GM18873 (cell line): ENCODE measurements around the gene CDK14.

Experiments used
- ATAC-seq: cut with Tn5 transposase; IDR thresholded peaks from one replicate; pipeline ENCODE4 v1.9.1; 2021; ENCODE audit warnings: mild to moderate bottlenecking, moderate library complexity, moderate number of reproducible peaks; ENCODE audit not compliant: unreplicated experiment, low FRiP score

Gene CDK14

DNA sequence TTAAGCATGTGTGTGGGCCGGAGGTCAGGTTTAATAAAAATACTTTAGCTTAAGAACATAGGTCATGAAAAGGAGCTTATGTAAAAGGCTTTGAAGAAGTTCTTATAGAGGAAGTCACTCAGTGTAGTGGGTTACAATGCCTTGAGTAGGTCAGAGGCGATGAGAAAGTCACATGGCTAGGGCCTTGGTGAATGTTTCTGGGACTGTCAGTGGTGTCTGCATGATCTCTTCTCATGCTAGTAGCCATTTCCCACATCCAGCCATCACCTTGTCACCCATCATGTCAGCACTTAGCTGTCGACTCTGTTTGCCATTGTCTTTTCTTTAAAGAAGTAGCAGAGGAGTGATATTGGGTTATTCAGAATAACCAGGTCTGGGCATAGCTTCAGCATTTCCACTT, 236.6 kb downstream of the CDK14 start:
- no peak for ATAC-seq

DNA sequence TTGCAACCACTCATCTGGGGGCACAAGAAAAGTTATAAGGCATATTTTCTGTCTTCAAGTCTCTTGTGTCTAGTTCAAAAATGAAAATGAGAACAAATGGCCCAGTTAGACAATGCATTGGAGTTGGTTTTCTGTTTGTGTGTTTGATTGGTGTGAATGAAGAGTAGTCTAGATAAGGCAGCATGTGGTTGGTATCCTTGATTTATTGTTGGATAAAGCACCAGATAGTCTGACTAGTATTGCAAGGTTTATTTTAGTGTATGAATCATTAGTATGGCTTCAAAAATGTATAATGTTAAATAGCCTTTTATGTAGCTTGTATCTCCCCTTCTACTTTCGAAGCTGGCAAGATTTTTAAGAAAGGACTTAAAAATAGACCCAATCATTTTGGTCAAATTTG, 237.3 kb downstream of the CDK14 start:
- ATAC-seq, result no peak

DNA sequence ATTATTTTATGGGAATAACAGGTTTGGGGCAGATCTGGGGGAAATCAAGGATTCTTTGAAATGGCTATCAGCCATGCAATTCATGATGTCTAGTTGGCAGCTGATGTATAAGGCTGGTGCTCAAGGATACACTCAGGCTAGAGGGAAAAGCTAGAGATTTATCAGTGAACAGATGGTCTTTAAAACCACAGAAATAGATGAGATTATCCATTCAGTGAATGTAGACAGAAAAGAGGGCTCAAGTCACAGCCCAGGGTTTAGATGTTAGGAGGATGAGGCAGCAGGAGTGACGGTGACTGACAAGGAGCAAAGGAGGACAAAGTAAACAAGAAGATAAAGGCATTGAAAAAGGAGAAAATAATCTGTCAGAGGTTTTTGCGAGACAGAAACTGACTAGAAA, 238.7 kb downstream of the CDK14 start:
- ATAC-seq, result no peak

DNA sequence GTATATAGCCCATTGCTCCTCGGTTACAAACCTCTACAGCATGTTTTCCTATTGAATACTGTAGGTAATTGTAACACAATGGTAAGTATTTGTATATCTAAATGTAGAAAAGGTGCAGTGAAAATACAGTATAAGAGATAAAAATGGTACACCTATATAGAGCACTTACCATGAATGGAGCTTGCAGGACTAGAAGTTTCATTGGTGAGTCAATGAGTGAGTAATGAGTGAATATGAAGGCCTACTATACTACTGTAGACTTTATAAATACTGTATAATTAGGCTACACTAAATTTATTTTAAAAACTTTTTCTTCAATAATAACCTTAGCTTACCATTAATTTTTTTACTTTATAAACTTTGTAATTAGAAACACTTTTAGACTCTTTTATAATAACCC, 239.7 kb downstream of the CDK14 start:
- ATAC-seq, result no peak

DNA sequence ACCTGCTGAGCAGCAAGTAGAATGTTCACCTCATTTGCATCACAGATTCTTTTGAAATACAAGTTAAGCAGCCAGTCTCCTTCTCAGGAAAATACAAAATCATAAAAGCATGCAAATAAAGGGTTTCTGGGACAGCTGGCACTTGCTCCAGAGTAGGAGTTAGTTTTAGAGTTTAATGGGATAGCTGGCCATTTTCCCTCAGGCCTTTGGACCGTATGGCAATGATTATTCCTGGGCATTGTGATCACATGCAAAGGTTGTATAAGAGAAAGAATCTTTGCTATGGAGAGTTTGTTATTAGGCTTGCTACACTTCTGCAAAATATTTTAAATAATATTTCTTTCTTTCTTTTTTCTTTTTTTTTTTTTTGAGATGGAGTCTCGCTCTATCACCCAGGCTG, 240.8 kb downstream of the CDK14 start:
- no peak for ATAC-seq

DNA sequence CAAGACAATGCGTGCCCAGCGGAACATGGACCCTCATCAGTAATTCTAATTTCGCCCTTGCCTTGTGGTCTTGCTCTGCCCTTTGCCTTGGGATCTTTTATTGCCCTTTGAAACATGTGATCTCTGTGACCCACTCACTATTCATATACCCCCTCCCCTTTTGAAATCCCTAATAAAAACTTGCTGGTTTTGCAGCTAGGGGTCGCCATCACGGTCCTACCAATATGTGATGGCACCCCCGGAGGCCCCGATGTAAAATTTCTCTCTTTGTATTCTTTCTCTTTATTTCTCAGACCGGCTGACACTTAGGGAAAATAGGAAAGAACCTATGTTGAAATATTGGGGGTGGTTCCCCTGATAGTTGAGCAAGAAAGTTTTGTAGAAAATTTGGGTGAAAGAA, 242.7 kb downstream of the CDK14 start:
- ATAC-seq, result no peak

DNA sequence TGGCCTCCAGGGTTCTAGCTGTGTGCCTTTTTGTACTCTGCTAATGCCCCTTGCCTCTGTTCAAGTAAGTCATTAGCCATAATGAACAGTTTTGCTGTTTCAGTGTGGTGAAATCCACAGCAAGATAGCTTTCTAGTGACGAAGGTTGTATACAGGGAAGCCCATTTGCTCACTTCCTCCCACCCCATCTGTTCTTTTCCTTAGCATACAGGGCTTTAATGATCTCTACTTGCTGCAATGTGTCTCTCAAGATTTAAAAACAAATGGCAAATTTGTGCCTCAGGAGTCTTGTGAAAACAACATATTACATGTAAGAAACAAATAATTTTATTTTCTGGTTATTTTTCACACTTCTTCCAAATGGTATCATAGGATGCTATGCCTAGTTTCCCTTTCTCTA, 243.2 kb downstream of the CDK14 start:
- no peak for ATAC-seq

DNA sequence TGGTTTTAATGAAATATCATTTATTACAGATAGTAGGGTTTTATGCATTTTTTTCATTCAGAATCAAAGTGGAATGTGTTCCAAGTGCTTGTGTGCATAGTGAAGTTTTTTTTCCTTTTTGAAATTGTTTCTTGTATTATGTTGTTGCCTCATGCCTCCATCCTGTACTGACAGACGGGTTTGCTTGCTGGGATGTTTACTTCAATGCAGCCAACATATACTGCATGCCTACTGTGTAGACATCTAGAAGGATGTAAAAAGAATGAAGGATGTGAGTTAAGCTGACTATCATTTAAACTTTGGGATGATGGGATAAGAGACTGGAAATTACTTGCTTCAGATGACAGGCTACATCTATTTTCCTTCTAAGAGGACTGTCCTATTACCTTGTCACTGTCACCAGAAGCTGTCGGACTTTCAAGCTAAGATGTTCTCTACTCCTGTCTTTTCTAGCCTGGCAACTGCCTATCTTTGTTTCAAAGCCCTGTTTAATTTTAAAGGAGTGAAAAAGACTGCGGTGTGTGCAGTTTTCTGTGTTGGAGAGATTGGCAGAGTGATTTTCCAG, 243.7 kb downstream of the CDK14 start:
- no peak for ATAC-seq

DNA sequence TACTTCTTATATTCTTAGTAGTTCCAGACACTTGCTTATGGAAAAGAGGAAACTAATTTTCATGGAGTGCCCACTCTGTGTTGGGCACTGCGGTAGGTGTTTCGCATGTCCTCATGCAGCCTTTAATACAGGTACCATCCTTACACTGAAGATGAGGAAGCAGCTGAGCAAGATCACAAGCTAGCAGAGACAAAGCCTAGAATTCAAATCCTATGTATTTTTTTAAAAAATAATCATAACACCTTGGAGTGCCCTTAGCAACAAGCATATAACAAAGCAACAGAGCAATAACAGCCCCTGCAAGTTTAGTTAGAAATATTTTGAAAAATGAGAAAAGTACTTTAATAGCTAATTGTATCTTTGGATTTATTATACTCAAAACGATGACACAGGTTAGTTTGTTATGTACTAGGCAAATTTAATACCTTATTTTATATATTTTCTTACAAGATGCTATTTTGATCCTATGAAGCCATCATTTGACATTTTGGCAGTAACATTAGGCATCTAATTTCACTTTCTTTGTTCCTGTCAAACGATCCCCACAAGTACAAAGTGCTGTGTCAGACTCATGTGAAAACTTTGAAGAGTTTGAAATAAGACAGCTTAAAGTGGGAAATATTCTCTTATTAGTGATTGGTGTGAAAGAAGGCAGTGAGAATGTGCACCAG, 245.8 kb downstream of the CDK14 start:
- ATAC-seq, result no peak

DNA sequence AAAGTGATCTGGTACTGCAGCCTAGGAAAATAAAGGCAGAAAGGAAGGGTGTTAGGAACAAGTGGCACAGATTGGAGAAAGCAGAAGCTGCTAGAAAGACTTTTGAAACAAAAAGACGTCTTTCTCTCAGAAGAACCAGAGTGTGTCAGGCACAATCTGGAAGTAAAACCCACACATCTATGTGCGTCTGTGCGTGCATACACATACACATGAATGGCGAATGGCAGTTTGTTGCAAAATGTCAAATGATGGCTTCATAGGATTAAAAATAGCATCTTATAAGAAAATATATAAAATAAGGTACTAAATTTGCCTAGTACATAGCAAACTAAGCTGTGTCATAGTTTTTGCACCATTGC, 246.3 kb downstream of the CDK14 start:
- ATAC-seq, result no peak

DNA sequence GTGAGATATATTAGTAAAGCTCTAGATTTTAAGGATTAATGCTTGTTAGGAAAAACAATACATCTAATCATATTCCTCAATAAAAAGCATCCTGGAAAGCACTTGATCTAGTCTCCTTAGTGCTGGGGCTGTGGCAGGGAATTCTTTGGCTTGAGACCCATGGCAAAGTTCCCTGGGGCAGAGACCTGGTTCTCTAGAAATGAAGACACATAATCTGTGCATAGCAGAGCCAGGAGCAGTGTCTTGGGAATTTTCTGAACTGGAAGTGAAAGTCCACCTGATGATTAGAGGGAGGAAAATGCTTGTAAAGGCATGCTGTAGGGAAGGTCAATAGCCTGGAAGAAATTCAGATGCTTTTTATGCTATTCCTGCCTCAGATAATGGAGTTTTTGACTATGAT, 247.4 kb downstream of the CDK14 start:
- no peak for ATAC-seq

DNA sequence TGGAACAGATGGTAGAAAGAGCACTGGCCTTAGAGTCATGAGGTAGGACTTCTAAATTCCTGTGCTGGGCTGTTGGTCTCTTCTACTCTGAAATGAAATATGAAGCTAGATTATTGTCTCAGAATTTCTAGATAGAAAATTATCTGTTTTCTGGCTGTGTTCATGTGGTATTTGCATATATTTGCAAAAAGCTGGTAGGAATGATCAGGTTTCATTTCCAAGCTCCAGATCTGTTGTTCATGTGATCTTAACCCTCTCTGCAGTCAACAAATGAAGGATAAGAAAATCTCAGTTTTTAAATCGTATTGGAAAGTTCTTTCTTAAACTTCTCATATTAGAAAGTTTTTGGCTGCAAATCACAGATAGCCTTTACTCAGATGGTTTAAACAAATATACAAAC, 248.3 kb downstream of the CDK14 start:
- ATAC-seq, result no peak

DNA sequence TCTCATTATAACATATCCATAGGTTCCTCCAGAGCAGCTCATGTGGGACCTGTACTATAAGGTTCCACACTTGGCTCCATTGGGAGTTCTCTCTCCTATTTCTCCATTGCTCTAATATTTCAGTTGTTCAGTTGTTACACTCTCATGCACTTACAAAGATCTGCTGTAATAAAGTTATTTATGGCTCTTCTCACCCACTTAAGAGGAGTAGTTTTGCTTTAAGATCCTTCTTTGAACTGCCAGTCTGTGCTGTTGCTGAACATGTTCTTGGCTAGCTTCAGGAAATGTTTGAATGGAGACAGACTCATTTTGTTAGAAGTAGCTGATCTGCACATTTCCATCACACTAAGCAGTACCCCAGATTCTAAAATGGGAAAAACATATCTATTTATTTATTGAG, 250.1 kb downstream of the CDK14 start:
- no peak for ATAC-seq

DNA sequence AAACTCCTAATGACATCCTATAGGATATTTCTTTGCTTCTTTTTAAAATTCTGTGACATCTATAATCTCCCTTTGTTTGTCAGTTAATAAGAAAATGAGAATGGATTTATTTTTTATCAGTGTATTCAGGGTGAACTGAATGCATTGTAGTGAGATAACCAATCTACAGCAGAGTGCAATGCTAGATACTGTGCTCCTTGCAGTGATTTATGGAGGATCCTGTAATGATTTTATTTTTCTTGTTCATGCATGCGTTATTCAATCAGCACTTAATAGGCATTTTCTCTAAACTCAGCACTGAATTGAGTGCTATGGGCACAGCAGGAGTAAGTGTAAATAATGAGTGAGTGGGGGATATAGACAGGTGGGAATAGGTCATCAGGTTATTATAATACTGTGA, 253.9 kb downstream of the CDK14 start:
- no peak for ATAC-seq

DNA sequence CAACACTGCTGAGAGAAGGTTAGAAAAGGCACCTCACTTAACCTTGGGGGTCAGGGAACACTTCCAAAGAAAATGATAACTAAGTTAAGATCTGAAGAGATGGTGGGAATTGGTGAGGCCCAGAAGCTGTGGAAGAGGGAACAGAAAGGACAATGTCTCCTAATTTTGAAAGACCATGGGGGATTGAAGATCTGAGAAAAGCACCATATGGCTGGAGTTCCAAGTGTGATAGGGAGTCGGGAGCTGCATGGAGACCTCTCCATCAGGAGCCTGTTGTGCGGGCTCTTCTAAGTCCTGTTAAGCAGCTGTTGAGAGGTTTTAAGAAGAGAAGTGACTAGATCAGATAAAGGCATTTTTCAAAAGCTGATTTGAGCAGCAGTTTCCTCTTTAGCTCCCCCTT, 254.3 kb downstream of the CDK14 start:
- ATAC-seq, result no peak

DNA sequence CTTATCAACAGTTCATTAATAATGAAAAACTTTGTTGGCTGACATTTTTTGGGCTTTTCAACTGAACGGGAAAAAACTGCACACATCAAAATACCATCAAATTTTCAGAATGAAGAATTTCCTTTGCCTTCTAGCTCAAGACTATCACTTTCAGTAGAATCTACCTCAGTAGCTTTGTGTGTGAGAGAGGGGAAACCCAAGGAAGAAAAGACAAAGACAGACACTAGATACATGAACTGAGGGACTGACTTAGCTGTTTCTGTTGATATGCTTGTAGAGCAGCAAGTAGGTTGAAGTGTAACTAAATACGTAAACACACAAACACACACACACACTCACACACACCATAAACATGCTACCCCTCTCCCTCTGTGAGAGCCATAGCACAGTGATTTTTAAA, 257.1 kb downstream of the CDK14 start:
- ATAC-seq, result peak; percentile 71

DNA sequence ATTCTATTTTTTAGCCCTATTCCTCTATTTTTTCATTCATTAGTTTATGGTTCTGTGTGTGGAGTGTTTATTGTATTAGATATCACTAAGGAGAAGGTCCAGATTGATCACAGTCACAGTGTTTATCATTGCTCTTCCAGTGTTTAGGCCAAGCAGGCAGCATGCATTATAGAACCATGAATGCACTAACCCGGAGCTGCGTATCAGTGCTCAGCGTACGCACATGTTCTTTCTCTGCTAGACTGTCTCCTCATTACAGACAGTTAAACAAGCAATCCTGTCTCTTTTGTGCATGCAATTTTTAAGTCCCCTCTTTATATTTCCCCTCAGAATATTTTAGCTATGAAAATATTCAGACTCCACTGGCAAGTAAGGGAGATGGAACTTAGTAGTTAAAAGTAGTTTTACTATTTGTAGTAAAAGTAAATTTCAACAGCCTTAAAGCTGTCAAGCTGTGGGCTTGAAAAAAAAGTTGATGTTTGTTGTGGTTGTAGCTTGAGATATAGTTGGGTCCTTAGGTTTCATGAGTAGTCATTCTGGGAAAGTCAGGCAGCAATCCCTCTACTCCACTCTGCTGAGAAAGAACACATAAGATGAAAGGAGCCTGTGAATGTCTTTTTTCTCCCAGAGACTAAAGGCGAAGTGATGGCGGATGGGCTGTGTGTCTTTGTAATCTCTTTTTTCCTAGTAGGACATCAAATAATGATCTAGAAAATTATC, 260.4 kb downstream of the CDK14 start:
- no peak for ATAC-seq

DNA sequence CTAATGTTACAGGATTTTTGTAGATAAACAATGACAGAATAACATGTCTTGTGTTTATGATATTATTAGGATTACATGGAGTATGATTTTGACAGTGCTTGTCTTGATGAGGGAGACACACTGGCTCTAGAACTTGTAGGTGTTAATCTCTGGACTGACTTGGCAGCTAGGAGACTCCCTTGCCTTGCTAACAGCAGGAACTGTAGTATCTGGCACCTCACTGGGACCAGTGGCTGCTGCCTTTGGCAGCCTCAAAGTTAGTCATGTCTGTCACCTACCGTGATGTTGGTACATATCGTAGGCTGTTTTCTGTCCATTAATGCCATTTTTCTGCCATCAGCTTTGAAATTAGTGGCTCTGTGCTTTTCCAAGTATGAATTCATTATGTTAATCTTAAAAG, 261.5 kb downstream of the CDK14 start:
- ATAC-seq, result no peak

DNA sequence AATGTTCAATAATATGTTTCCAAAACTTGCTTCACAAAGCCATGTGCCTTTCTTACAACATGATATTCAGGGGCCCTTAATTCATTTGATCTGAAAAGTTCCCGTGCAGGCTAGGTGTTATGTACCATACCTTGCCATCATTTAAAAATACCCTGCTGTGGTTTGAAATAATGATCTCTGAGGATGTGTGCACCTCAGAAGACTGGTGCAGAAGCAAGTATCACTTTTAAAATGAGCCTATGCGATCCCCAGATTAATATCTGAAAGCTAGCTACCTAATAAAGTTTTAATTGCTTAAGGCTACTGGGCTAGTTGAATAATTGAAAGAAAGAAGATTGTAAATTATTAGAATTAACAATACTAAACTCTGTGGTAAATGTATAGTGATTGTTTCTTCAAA, 262.4 kb downstream of the CDK14 start:
- no peak for ATAC-seq

DNA sequence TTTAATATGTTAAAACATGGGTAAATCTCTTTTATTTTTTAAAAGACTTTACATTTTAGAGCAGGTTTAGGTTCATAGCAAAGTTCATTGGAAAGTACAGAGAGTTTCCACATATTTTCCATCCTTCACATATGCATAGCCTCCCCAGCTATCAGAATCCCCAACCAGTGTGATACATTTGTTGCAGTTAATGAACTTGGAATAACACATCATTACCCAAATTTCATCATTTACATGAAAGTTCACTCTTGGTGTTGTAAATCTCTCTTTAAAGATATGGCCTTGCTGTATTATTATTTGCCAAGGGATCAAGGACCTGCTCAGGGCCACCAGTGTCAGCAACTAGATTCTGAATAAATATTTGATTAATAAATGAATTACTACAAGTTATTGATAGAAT, 263.4 kb downstream of the CDK14 start:
- ATAC-seq, result no peak

DNA sequence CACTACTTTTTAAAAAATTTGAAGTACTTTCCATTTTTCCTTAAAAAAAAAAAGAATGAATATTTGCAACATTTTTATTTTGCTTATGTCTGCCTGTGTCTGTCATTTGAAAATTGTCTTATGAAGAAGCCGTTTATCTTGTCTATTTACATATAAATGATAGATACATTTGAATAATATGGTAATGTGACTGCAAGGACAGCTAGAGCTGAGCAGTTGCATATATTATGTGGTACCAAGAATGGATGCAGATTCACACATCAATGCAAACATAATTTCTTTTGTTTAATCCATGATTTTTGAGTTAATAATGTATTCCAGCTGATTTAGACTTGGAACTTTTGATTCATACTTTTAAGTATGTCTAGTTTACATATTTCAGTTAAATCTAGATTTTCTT, 268.0 kb downstream of the CDK14 start:
- no peak for ATAC-seq

DNA sequence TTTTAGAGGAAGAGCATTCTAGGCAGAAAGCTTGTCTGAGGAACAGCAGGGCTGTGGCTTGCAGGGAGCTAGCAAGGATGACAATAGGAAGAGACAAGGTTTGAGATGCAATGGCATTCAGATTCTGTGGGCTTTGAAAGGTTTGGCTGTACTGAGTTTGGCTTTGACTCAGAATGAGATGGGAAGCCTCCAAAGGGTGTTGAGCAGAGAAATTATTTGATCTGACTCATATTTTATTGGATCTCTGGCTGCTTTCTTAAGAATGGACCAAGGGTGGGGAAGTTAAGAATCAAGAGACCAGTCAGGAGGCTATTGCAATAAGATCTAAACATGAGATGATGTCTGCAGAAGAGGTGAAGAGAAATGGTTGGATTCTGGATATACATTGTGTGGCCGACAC, 273.2 kb downstream of the CDK14 start:
- ATAC-seq, result no peak
